RKO (cell line): Measurements from ENCODE around the gene SLC27A2.
"Not testable (repeated sequence)": the region's sequence is repeated elsewhere in the genome, so short reads cannot be mapped to it uniquely, and the experiment has no call there.

ENCODE experiments used
- DNase-seq: peaks from one replicate; pipeline ENCODE4 v3.0.0-alpha.2; 2016; ENCODE audit warnings: low spot score

Gene SLC27A2

GRCh38 chr15:50181969-50182218, at the start of gene SLC27A2:
SLC27A2 (plus strand) TSS chr15:50182196; CDS start chr15:50182428, 232 bp downstream.
- peak; percentile 55 for DNase-seq

GRCh38 chr15:50132251-50132984, 49.6 kb upstream of the SLC27A2 start:
- not testable (repeated sequence) for DNase-seq

- DNase-seq, result peak; percentile 78
Measured at GRCh38 chr15:50134524-50135024, 47.4 kb upstream of the SLC27A2 start.

GRCh38 chr15:50135031-50135551, 46.9 kb upstream of the SLC27A2 start:
- peak; percentile 37 for DNase-seq

- DNase-seq, result peak; percentile 95
Measured at GRCh38 chr15:50137330-50137761, 44.6 kb upstream of the SLC27A2 start.

GRCh38 chr15:50137893-50138292, 44.1 kb upstream of the SLC27A2 start:
- DNase-seq, result no peak

- DNase-seq, result no peak
Measured at GRCh38 chr15:50138391-50138790, 43.6 kb upstream of the SLC27A2 start.

- no peak for DNase-seq
Measured at GRCh38 chr15:50140098-50140497, 41.9 kb upstream of the SLC27A2 start.

- no peak for DNase-seq
Measured at GRCh38 chr15:50140983-50141382, 41.0 kb upstream of the SLC27A2 start.

GRCh38 chr15:50141856-50142255, 40.1 kb upstream of the SLC27A2 start:
- DNase-seq, result no peak

- no peak for DNase-seq
Measured at GRCh38 chr15:50143255-50143860, 38.6 kb upstream of the SLC27A2 start.

GRCh38 chr15:50144341-50145120, 37.5 kb upstream of the SLC27A2 start:
- no peak for DNase-seq

GRCh38 chr15:50145451-50145872, 36.5 kb upstream of the SLC27A2 start:
- DNase-seq, result peak; percentile 85

- no peak for DNase-seq
Measured at GRCh38 chr15:50146632-50147031, 35.4 kb upstream of the SLC27A2 start.

- peak; percentile 64 for DNase-seq
Measured at GRCh38 chr15:50148362-50148963, 33.5 kb upstream of the SLC27A2 start.

GRCh38 chr15:50149090-50149489, 32.9 kb upstream of the SLC27A2 start:
- no peak for DNase-seq

- DNase-seq, result no peak
Measured at GRCh38 chr15:50150349-50150748, 31.6 kb upstream of the SLC27A2 start.

- DNase-seq, result no peak
Measured at GRCh38 chr15:50150851-50151250, 31.1 kb upstream of the SLC27A2 start.

GRCh38 chr15:50151476-50151875, 30.5 kb upstream of the SLC27A2 start:
- no peak for DNase-seq

GRCh38 chr15:50158236-50158635, 23.8 kb upstream of the SLC27A2 start:
- not testable (repeated sequence) for DNase-seq

GRCh38 chr15:50162969-50163718, 18.9 kb upstream of the SLC27A2 start:
- DNase-seq, result no peak
